ENCODE data around the gene RGS7BP. TPM values are rescaled to one million over a fixed set of nuclear protein-coding genes. Genes with fewer than 3 reads are reported as not detected.

RGS7BP gene
- total and polyA plus RNA-seq, 2 experiments from 2014 or later: 3.3 to 5.4 TPM

DNA sequence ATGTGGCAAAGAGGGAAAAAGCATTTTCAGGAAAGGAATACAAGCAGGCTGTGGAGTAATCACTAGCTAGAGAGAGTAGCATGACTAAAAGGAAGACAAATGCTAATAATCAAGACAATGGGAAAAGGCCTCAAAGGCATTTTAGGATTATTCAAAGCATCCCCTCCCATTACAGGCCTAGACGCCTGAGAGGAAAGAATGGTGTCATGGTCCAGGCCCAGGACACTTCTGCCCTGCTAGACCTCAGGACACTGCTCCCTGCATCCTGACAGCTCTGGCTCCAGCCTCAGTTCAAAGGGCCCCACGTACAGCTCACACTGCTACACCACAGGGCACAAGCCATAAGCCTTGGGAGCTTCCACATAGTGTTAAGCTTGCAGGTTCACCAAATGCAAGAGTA is 143.7 kb downstream of the RGS7BP start:
- H3K4me2 ChIP-seq: no peak overlapping the region
- H3K27ac ChIP-seq (ENCODE audit: low read depth): no peak overlapping the region
- TF ChIP-seq CREB1 (CRISPR knock-in tag; IDR thresholded peaks at IDR 0.05; ENCODE audit: low read depth) (no peak), EZH2phosphoT487 (IDR thresholded peaks at IDR 0.05; ENCODE audit: unreplicated experiment) (no peak), JUNB (IDR thresholded peaks at IDR 0.05; ENCODE audit: unreplicated experiment) (no peak), STAT1 (IDR thresholded peaks at IDR 0.05; ENCODE audit: unreplicated experiment) (no peak), POLR2AphosphoS5 (IDR thresholded peaks at IDR 0.05; ENCODE audit: low read depth) (no peak), ZNF114 (CRISPR knock-in tag; IDR thresholded peaks at IDR 0.05) (no peak), ZNF331 (CRISPR knock-in tag; IDR thresholded peaks at IDR 0.05; ENCODE audit: low read depth) (no peak), NANOG (IDR thresholded peaks at IDR 0.05; ENCODE audit: borderline replicate concordance) (no peak), EZH2 (IDR thresholded peaks at IDR 0.05; ENCODE audit: low read depth, unreplicated experiment) (no peak)
- TF ChIP-seq, protein P1, sequence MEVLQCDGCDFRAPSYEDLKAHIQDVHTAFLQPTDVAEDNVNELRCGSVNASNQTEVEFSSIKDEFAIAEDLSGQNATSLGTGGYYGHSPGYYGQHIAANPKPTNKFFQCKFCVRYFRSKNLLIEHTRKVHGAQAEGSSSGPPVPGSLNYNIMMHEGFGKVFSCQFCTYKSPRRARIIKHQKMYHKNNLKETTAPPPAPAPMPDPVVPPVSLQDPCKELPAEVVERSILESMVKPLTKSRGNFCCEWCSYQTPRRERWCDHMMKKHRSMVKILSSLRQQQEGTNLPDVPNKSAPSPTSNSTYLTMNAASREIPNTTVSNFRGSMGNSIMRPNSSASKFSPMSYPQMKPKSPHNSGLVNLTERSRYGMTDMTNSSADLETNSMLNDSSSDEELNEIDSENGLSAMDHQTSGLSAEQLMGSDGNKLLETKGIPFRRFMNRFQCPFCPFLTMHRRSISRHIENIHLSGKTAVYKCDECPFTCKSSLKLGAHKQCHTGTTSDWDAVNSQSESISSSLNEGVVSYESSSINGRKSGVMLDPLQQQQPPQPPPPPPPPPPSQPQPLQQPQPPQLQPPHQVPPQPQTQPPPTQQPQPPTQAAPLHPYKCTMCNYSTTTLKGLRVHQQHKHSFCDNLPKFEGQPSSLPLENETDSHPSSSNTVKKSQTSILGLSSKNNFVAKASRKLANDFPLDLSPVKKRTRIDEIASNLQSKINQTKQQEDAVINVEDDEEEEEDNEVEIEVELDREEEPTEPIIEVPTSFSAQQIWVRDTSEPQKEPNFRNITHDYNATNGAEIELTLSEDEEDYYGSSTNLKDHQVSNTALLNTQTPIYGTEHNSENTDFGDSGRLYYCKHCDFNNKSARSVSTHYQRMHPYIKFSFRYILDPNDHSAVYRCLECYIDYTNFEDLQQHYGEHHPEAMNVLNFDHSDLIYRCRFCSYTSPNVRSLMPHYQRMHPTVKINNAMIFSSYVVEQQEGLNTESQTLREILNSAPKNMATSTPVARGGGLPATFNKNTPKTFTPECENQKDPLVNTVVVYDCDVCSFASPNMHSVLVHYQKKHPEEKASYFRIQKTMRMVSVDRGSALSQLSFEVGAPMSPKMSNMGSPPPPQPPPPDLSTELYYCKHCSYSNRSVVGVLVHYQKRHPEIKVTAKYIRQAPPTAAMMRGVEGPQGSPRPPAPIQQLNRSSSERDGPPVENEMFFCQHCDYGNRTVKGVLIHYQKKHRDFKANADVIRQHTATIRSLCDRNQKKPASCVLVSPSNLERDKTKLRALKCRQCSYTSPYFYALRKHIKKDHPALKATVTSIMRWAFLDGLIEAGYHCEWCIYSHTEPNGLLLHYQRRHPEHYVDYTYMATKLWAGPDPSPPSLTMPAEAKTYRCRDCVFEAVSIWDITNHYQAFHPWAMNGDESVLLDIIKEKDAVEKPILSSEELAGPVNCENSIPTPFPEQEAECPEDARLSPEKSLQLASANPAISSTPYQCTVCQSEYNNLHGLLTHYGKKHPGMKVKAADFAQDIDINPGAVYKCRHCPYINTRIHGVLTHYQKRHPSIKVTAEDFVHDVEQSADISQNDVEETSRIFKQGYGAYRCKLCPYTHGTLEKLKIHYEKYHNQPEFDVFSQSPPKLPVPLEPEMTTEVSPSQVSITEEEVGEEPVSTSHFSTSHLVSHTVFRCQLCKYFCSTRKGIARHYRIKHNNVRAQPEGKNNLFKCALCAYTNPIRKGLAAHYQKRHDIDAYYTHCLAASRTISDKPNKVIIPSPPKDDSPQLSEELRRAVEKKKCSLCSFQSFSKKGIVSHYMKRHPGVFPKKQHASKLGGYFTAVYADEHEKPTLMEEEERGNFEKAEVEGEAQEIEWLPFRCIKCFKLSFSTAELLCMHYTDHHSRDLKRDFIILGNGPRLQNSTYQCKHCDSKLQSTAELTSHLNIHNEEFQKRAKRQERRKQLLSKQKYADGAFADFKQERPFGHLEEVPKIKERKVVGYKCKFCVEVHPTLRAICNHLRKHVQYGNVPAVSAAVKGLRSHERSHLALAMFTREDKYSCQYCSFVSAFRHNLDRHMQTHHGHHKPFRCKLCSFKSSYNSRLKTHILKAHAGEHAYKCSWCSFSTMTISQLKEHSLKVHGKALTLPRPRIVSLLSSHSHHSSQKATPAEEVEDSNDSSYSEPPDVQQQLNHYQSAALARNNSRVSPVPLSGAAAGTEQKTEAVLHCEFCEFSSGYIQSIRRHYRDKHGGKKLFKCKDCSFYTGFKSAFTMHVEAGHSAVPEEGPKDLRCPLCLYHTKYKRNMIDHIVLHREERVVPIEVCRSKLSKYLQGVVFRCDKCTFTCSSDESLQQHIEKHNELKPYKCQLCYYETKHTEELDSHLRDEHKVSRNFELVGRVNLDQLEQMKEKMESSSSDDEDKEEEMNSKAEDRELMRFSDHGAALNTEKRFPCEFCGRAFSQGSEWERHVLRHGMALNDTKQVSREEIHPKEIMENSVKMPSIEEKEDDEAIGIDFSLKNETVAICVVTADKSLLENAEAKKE (CRISPR knock-in tag; IDR thresholded peaks at IDR 0.05): no peak
- TF ChIP-seq, protein P2, sequence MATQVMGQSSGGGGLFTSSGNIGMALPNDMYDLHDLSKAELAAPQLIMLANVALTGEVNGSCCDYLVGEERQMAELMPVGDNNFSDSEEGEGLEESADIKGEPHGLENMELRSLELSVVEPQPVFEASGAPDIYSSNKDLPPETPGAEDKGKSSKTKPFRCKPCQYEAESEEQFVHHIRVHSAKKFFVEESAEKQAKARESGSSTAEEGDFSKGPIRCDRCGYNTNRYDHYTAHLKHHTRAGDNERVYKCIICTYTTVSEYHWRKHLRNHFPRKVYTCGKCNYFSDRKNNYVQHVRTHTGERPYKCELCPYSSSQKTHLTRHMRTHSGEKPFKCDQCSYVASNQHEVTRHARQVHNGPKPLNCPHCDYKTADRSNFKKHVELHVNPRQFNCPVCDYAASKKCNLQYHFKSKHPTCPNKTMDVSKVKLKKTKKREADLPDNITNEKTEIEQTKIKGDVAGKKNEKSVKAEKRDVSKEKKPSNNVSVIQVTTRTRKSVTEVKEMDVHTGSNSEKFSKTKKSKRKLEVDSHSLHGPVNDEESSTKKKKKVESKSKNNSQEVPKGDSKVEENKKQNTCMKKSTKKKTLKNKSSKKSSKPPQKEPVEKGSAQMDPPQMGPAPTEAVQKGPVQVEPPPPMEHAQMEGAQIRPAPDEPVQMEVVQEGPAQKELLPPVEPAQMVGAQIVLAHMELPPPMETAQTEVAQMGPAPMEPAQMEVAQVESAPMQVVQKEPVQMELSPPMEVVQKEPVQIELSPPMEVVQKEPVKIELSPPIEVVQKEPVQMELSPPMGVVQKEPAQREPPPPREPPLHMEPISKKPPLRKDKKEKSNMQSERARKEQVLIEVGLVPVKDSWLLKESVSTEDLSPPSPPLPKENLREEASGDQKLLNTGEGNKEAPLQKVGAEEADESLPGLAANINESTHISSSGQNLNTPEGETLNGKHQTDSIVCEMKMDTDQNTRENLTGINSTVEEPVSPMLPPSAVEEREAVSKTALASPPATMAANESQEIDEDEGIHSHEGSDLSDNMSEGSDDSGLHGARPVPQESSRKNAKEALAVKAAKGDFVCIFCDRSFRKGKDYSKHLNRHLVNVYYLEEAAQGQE (IDR thresholded peaks at IDR 0.05; ENCODE audit: unreplicated experiment): no peak
- TF ChIP-seq, protein P3, sequence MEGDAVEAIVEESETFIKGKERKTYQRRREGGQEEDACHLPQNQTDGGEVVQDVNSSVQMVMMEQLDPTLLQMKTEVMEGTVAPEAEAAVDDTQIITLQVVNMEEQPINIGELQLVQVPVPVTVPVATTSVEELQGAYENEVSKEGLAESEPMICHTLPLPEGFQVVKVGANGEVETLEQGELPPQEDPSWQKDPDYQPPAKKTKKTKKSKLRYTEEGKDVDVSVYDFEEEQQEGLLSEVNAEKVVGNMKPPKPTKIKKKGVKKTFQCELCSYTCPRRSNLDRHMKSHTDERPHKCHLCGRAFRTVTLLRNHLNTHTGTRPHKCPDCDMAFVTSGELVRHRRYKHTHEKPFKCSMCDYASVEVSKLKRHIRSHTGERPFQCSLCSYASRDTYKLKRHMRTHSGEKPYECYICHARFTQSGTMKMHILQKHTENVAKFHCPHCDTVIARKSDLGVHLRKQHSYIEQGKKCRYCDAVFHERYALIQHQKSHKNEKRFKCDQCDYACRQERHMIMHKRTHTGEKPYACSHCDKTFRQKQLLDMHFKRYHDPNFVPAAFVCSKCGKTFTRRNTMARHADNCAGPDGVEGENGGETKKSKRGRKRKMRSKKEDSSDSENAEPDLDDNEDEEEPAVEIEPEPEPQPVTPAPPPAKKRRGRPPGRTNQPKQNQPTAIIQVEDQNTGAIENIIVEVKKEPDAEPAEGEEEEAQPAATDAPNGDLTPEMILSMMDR (conservative IDR thresholded peaks at IDR 0.05; ENCODE audit: low read depth in 2 of 2): no peak
- Mint-ChIP-seq H3K4me1 (peaks cover 12% of the 10 kb centered on the region), H3K27ac (no peak overlapping the region), H3K4me3 (no peak overlapping the region), H3K9me3 (peaks cover 11% of the 10 kb centered on the region), H3K27me3 (ENCODE audit: insufficient read depth, low read depth, poor library complexity) (peaks cover 2% of the 10 kb centered on the region), H3K36me3 (ENCODE audit: low read depth) (peaks cover 6% of the 10 kb centered on the region)
- H3K79me2 ChIP-seq (replicated peaks; ENCODE audit: insufficient read depth): no peaks in the 10 kb centered on the region
- H2AFZ ChIP-seq: peak overlapping the region; percentile 34; the same call in 1 of the 2 replicates
- no peaks in the 10 kb centered on the region for H4K20me1 ChIP-seq (replicated peaks; ENCODE audit: insufficient read depth)
- no peak for DNase-seq (ENCODE audit: low spot score)
- 0 out of 2 replicates have a peak, but pooled peaks cover 4% of the 10 kb centered on the region for H3K36me3 ChIP-seq (ENCODE audit: insufficient read depth)
- H3K4me1 ChIP-seq (ENCODE audit: insufficient read depth): peaks cover 7% of the 10 kb centered on the region; the same call in 1 of the 2 replicates
- no peaks in the 10 kb centered on the region for H3K27me3 ChIP-seq (ENCODE audit: insufficient read depth)
- 0 out of 2 replicates have a peak, but pooled peaks cover 3% of the 10 kb centered on the region for H3K9me2 ChIP-seq (ENCODE audit: insufficient read depth)
- H3K4me3 ChIP-seq: no peak overlapping the region
- H3F3A ChIP-seq (replicated peaks; ENCODE audit: low read depth): no peaks in the 10 kb centered on the region
- no peak for ATAC-seq

All from GM23338 (cell line).